Gastroesophageal sphincter (tissue), 3 donors: Measurements from ENCODE around the gene RAB13.

Experiments used
- EP300 ChIP-seq: sonication (generic); formaldehyde crosslinking; IDR thresholded peaks from one replicate; pipeline ENCODE4 v1.6.1; 2017; ENCODE audit warnings: antibody characterized with exemption, mild to moderate bottlenecking
- POLR2A ChIP-seq, 2 donors: fragments of 450-650 bp; IDR thresholded peaks; one replicate each; pipeline ENCODE4 v1.6.1; 2017; ENCODE audit warnings: antibody characterized with exemption in 2 of 2, mild to moderate bottlenecking in 2 of 2, moderate library complexity in 1 of 2
- TF ChIP-seq, protein P1 (sequence below), 4 experiments: fragments of 200-600 bp in 2 of 4; fragments of 450-650 bp in 2 of 4; sonication (generic) in 1 of 4; IDR thresholded peaks; one replicate each; pipeline ENCODE4 v1.5.1; 2017 to 2019; ENCODE audit warnings: antibody characterized with exemption in 4 of 4, mild to moderate bottlenecking in 2 of 4, moderate library complexity in 2 of 4

GRCh38 chr1:153995202-153995601 is 9.1 kb upstream of the RAB13 start:
- TF ChIP-seq, protein P1, sequence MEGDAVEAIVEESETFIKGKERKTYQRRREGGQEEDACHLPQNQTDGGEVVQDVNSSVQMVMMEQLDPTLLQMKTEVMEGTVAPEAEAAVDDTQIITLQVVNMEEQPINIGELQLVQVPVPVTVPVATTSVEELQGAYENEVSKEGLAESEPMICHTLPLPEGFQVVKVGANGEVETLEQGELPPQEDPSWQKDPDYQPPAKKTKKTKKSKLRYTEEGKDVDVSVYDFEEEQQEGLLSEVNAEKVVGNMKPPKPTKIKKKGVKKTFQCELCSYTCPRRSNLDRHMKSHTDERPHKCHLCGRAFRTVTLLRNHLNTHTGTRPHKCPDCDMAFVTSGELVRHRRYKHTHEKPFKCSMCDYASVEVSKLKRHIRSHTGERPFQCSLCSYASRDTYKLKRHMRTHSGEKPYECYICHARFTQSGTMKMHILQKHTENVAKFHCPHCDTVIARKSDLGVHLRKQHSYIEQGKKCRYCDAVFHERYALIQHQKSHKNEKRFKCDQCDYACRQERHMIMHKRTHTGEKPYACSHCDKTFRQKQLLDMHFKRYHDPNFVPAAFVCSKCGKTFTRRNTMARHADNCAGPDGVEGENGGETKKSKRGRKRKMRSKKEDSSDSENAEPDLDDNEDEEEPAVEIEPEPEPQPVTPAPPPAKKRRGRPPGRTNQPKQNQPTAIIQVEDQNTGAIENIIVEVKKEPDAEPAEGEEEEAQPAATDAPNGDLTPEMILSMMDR (IDR thresholded peaks at IDR 0.05): no peak
- no peak for TF ChIP-seq POLR2A (IDR thresholded peaks at IDR 0.05)
- TF ChIP-seq EP300: no peak
